Right lobe of liver (tissue), 4 donors: Measurements from ENCODE around the gene KRTAP21-1.

ENCODE experiments used
- POLR2A ChIP-seq: fragments of 450-650 bp; IDR thresholded peaks from one replicate; pipeline ENCODE4 v1.6.1; 2017; ENCODE audit warnings: antibody characterized with exemption, mild to moderate bottlenecking
- TF ChIP-seq, protein P1 (sequence below), 4 donors: fragments of 200-600 bp in 3 of 4; fragments of 450-650 bp in 1 of 4; IDR thresholded peaks; one replicate each; pipeline versions ENCODE4 v1.5.1 to v1.8.0; 2016 to 2022; ENCODE audit warnings: antibody characterized with exemption in 4 of 4, mild to moderate bottlenecking in 2 of 4
- donor health status: DM: no; HTN: no; CAD: no.
- donor health status: DM: no; HTN: no; CAD: no.
- donor health status: DM: no; HTN: yes; CAD: no.

DNA sequence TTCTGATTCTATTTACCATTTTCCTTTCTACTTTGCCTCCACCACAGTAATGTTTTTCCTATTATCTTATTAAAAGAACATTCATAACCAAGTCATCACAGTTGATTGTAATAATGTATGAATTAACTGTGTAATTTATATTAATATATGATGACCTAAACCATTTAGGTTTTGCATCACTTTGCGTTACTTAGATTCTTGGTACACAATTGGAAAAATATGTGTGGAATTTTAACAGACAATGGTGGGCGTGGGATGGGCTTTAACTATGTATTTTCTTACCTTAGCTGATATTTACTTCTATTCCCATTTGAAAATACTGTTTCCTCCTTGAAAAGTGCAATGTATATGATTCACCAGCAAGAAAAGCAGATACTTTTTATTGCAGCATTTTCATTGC lies 40.3 kb downstream of the KRTAP21-1 start:
- TF ChIP-seq, protein P1, sequence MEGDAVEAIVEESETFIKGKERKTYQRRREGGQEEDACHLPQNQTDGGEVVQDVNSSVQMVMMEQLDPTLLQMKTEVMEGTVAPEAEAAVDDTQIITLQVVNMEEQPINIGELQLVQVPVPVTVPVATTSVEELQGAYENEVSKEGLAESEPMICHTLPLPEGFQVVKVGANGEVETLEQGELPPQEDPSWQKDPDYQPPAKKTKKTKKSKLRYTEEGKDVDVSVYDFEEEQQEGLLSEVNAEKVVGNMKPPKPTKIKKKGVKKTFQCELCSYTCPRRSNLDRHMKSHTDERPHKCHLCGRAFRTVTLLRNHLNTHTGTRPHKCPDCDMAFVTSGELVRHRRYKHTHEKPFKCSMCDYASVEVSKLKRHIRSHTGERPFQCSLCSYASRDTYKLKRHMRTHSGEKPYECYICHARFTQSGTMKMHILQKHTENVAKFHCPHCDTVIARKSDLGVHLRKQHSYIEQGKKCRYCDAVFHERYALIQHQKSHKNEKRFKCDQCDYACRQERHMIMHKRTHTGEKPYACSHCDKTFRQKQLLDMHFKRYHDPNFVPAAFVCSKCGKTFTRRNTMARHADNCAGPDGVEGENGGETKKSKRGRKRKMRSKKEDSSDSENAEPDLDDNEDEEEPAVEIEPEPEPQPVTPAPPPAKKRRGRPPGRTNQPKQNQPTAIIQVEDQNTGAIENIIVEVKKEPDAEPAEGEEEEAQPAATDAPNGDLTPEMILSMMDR (IDR thresholded peaks at IDR 0.05) = no peak
- no peak for TF ChIP-seq POLR2A
